ENCODE results near the gene SLC26A8. TPM values are rescaled to one million over a fixed set of nuclear protein-coding genes. Genes with fewer than 3 reads are reported as not detected.

Gene SLC26A8
- total and polyA plus RNA-seq, 2 of the 13 experiments (the other 11 are each of a cell fraction or from before 2014, with no cell fraction given), result 0.46 TPM; not detected in 1

DNA sequence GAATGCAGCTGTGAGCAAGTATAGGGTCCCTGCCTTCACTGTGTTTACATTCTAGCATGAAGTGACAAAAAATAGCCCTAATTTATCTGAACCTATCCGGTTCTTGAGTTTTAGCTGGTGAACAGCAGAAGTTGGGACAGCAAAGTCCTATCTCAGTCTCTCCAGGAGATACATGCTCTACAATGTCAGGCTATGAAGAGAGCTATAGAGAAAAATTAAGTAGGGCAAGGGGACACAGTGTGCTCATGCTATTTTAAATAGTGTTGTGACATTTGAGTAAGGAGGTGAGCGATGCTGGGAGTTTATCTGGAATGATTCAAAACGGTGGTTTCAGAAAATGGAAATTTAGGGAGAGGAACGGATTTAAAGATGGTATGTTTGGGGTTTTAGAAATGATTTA, 124.0 kb downstream of the SLC26A8 start:
- Histone ChIP-seq H3K27ac (ENCODE audit: extremely low read length, insufficient read depth, low read length) (no peak overlapping the region), H3K27me3 (ENCODE audit: control insufficient read depth in 1 of 2, insufficient read depth in 2 of 2, low read length in 2 of 2) (no peaks in the 10 kb centered on the region), H4K20me1 (ENCODE audit: insufficient read depth, low read length) (peaks cover 19% of the 10 kb centered on the region), H3K36me3 (replicated peaks in 1 of 2; ENCODE audit: control insufficient read depth in 1 of 2, insufficient read depth in 2 of 2, low read length in 2 of 2) (peaks cover 11 to 74% of the 10 kb centered on the region in 2 experiments), H3K9me3 (ENCODE audit: low read length) (no peaks in the 10 kb centered on the region), H3K79me2 (ENCODE audit: insufficient read depth, low read length) (peaks cover 94% of the 10 kb centered on the region), H3K4me1 (ENCODE audit: insufficient read depth, low read length) (peaks cover 7% of the 10 kb centered on the region), H3K4me3 (replicated peaks in 1 of 3; ENCODE audit: insufficient read depth in 1 of 3, low read depth in 2 of 3, low read length in 3 of 3) (no peak overlapping the region), H3K9ac (ENCODE audit: insufficient read depth, low read depth, low read length) (no peak overlapping the region), H3K4me2 (ENCODE audit: low read depth, low read length) (no peak overlapping the region), H2AFZ (ENCODE audit: low read length) (no peak overlapping the region)
- DNase-seq (ENCODE audit: low spot score), result no peak
- ChIA-PET POLR2A (no interaction called here), CTCF (ENCODE audit: low intra/inter-chr PET ratio, low total read pairs) (no interaction called here)
- intact Hi-C loops (cut with micrococcal nuclease; ENCODE audit: unreplicated experiment), result no loop called here
- ATAC-seq, result no peak
- WGBS (ENCODE audit: low lambda C conversion rate), result 92% methylated on average over 4 of the region's 4 CpGs
- in situ Hi-C loops (cut with HindIII; ENCODE audit: extremely low pct_ligation_motif_present, low pct_unique_long_range_greater_than_20kb), result no loop called here
- no peak for TF ChIP-seq RXRA (CRISPR knock-in tag; IDR thresholded peaks at IDR 0.05)
- TF ChIP-seq, protein P1, sequence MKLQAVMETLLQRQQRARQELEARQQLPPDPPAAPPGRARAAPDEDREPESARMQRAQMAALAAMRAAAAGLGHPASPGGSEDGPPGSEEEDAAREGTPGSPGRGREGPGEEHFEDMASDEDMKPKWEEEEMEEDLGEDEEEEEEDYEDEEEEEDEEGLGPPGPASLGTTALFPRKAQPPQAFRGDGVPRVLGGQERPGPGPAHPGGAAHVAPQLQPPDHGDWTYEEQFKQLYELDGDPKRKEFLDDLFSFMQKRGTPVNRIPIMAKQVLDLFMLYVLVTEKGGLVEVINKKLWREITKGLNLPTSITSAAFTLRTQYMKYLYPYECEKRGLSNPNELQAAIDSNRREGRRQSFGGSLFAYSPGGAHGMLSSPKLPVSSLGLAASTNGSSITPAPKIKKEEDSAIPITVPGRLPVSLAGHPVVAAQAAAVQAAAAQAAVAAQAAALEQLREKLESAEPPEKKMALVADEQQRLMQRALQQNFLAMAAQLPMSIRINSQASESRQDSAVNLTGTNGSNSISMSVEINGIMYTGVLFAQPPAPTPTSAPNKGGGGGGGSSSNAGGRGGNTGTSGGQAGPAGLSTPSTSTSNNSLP (IDR thresholded peaks at IDR 0.05; ENCODE audit: low read depth, low read length), result no peak
- TF ChIP-seq RBM22 (optimal IDR thresholded peaks at IDR 0.05; ENCODE audit: low read length), result peak; percentile 56
- no peak for TF ChIP-seq ZBTB20 (CRISPR knock-in tag; IDR thresholded peaks at IDR 0.05; ENCODE audit: borderline replicate concordance, low read depth)
- TF ChIP-seq NR2C2 (CRISPR knock-in tag; IDR thresholded peaks at IDR 0.05; ENCODE audit: borderline replicate concordance), result no peak
- TF ChIP-seq SP1 (IDR thresholded peaks at IDR 0.05), result no peak
- TF ChIP-seq SP1 (CRISPR knock-in tag; IDR thresholded peaks at IDR 0.05), result no peak
- no peak for FAIRE-seq
- BruUV-seq (replicated peaks), result no TSS peak

DNA sequence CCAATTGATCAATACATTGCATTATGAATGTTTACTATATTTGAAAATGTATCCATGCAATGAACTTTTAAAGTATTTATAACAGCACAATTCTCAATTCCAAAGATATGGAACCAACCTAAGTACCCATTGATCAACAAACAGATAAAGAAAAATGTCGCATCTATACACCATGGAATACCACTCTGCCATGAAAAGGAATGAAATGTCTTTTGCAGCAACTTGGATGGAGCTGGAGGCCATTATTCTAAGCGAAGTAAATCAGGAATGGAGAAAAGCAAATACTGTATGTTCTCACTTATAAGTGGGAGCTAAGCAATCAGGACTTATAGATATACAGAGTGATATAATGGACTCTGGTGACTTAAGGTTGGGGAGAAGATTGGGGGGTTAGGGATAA, 126.4 kb downstream of the SLC26A8 start:
- FAIRE-seq, result no peak
- in situ Hi-C loops (cut with HindIII; ENCODE audit: extremely low pct_ligation_motif_present, low pct_unique_long_range_greater_than_20kb), result no loop called here

More for the DNA sequence above, 126.4 kb downstream of the SLC26A8 start:
- Histone ChIP-seq H3K27ac (ENCODE audit: extremely low read length, insufficient read depth, low read length) (no peak overlapping the region), H3K9me3 (ENCODE audit: low read length) (no peaks in the 10 kb centered on the region), H2AFZ (ENCODE audit: low read length) (no peak overlapping the region), H3K79me2 (ENCODE audit: insufficient read depth, low read length) (peaks cover 97% of the 10 kb centered on the region), H3K27me3 (ENCODE audit: control insufficient read depth in 1 of 2, insufficient read depth in 2 of 2, low read length in 2 of 2) (no peaks in the 10 kb centered on the region), H3K36me3 (replicated peaks in 1 of 2; ENCODE audit: control insufficient read depth in 1 of 2, insufficient read depth in 2 of 2, low read length in 2 of 2) (peaks cover 8 to 67% of the 10 kb centered on the region in 2 experiments), H3K9ac (ENCODE audit: insufficient read depth, low read depth, low read length) (no peak overlapping the region), H3K4me1 (ENCODE audit: insufficient read depth, low read length) (no peaks in the 10 kb centered on the region), H4K20me1 (ENCODE audit: insufficient read depth, low read length) (peaks cover 19% of the 10 kb centered on the region), H3K4me3 (replicated peaks in 1 of 3; ENCODE audit: insufficient read depth in 1 of 3, low read depth in 2 of 3, low read length in 3 of 3) (no peak overlapping the region), H3K4me2 (ENCODE audit: low read depth, low read length) (no peak overlapping the region)
- TF ChIP-seq, protein P2, sequence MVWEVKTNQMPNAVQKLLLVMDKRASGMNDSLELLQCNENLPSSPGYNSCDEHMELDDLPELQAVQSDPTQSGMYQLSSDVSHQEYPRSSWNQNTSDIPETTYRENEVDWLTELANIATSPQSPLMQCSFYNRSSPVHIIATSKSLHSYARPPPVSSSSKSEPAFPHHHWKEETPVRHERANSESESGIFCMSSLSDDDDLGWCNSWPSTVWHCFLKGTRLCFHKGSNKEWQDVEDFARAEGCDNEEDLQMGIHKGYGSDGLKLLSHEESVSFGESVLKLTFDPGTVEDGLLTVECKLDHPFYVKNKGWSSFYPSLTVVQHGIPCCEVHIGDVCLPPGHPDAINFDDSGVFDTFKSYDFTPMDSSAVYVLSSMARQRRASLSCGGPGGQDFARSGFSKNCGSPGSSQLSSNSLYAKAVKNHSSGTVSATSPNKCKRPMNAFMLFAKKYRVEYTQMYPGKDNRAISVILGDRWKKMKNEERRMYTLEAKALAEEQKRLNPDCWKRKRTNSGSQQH (CRISPR knock-in tag; IDR thresholded peaks at IDR 0.05; ENCODE audit: low read depth), result no peak
- TF ChIP-seq ARNT (IDR thresholded peaks at IDR 0.05) (no peak), SP140L (CRISPR knock-in tag; IDR thresholded peaks at IDR 0.05; ENCODE audit: borderline replicate concordance) (no peak), HOXA9 (CRISPR knock-in tag; IDR thresholded peaks at IDR 0.05; ENCODE audit: borderline replicate concordance) (no peak), ZNF792 (CRISPR knock-in tag; IDR thresholded peaks at IDR 0.05) (no peak), ZNF501 (CRISPR knock-in tag; IDR thresholded peaks at IDR 0.05) (no peak), ZNF160 (CRISPR knock-in tag; IDR thresholded peaks at IDR 0.05) (no peak), ZBTB3 (CRISPR knock-in tag; IDR thresholded peaks at IDR 0.05; ENCODE audit: borderline replicate concordance, low read depth) (no peak), MED8 (CRISPR knock-in tag; IDR thresholded peaks at IDR 0.05; ENCODE audit: insufficient replicate concordance) (no peak), SPEN (CRISPR knock-in tag; IDR thresholded peaks at IDR 0.05; ENCODE audit: low read depth) (no peak), ZNF713 (CRISPR knock-in tag; IDR thresholded peaks at IDR 0.05) (no peak), ZNF232 (CRISPR knock-in tag; IDR thresholded peaks at IDR 0.05; ENCODE audit: borderline replicate concordance) (no peak)
- intact Hi-C loops (cut with micrococcal nuclease; ENCODE audit: unreplicated experiment), result no loop called here
- ATAC-seq (no peak), DNase-seq (ENCODE audit: low spot score) (no peak)
- 100% methylated on average over 2 of the region's 2 CpGs for WGBS (ENCODE audit: low lambda C conversion rate)
- CTCF ChIA-PET (ENCODE audit: low intra/inter-chr PET ratio, low total read pairs), result no interaction called here
- POLR2A ChIA-PET, result no interaction called here
- BruUV-seq (replicated peaks), result no TSS peak
